Subcutaneous adipose tissue (tissue), 4 donors: ENCODE results near the gene ERP27. TPM values are rescaled to one million over a fixed set of nuclear protein-coding genes. Genes with fewer than 3 reads are reported as not detected.

Source experiments
- CTCF ChIP-seq: fragments of 450-650 bp; IDR thresholded peaks from one replicate; pipeline ENCODE4 v1.5.1; 2016; ENCODE audit warnings: low read depth, mild to moderate bottlenecking, control low read depth, antibody characterized with exemption, moderate library complexity
- total RNA-seq, 4 donors: library from RNA; depleted of rRNA; stranded (reverse); fragments of >200 nt; gene quantifications; one replicate each; pipeline ENCODE4 v1.1.0, GENCODE V29; 2016

Gene ERP27
- total RNA-seq, 4 donors from 2014 or later = 0.85 to 0.94 TPM; not detected in 2

- TF ChIP-seq CTCF = no peak
Observed at GRCh38 chr12:14959463-14959862, 21.1 kb upstream of the ERP27 start.

- TF ChIP-seq CTCF = no peak
Observed at GRCh38 chr12:14959126-14959440, 20.7 kb upstream of the ERP27 start.

GRCh38 chr12:14958361-14959125 is 20.2 kb upstream of the ERP27 start:
- TF ChIP-seq CTCF = no peak

- TF ChIP-seq CTCF = no peak
Observed at GRCh38 chr12:14957551-14958168, 19.3 kb upstream of the ERP27 start.

- TF ChIP-seq CTCF = no peak
Observed at GRCh38 chr12:14956905-14957304, 18.6 kb upstream of the ERP27 start.

GRCh38 chr12:14956024-14956891 is 17.9 kb upstream of the ERP27 start:
- TF ChIP-seq CTCF = no peak

- no peak for TF ChIP-seq CTCF
Observed at GRCh38 chr12:14954269-14954668, 15.9 kb upstream of the ERP27 start.
